DND-41 (cell line): Measurements from ENCODE around the gene OGG1.
"Not testable (repeated sequence)": the region's sequence is repeated elsewhere in the genome, so short reads cannot be mapped to it uniquely, and the experiment has no call there.

ENCODE experiments used
- ATAC-seq: fragments of 200-7000 bp; cut with Tn5 transposase; 3 replicates; pipeline ENCODE4 v1.9.1; 2021; ENCODE audit warnings: low read depth; ENCODE audit not compliant: insufficient read depth
- DNase-seq: peaks from one replicate; pipeline ENCODE4 v3.0.0-alpha.2; 2020
- H2AFZ ChIP-seq: 2 replicates; pipeline ENCODE4 v1.6.0; 2012; ENCODE audit warnings: low read depth, low read length
- H3K27ac ChIP-seq: 2 replicates; pipeline ENCODE4 v1.5.1; 2012; ENCODE audit warnings: low read length, inconsistent platforms
- H3K27me3 ChIP-seq: fragments of 200-600 bp; sonication (generic); 2 replicates; pipeline ENCODE4 v1.6.0; 2012; ENCODE audit warnings: low read length, mild to moderate bottlenecking, inconsistent platforms; ENCODE audit not compliant: insufficient read depth, poor library complexity
- H3K36me3 ChIP-seq: 2 replicates; pipeline ENCODE4 v1.5.1; 2012; ENCODE audit warnings: low read length, inconsistent platforms; ENCODE audit not compliant: insufficient read depth
- H3K4me1 ChIP-seq: 2 replicates; pipeline ENCODE4 v1.5.1; 2012; ENCODE audit warnings: mild to moderate bottlenecking, low read length; ENCODE audit not compliant: insufficient read depth
- H3K4me2 ChIP-seq: 2 replicates; pipeline ENCODE4 v1.6.0; 2012; ENCODE audit warnings: mild to moderate bottlenecking, moderate library complexity, low read length, inconsistent platforms; ENCODE audit not compliant: insufficient read depth
- H3K4me3 ChIP-seq, 2 experiments: fragments of 200-600 bp in 1 of 2; shearing (Covaris generic) in 1 of 2; 2 replicates each; pipeline ENCODE4 v1.5.1; 2012 to 2016; ENCODE audit warnings: inconsistent platforms in 2 of 2, low read length in 2 of 2, mild to moderate bottlenecking in 2 of 2, low read depth in 1 of 2, moderate library complexity in 1 of 2
- H3K79me2 ChIP-seq: 2 replicates; pipeline ENCODE4 v1.6.0; 2012; ENCODE audit warnings: low read length, inconsistent platforms; ENCODE audit not compliant: insufficient read depth
- H3K9ac ChIP-seq: 2 replicates; pipeline ENCODE4 v1.6.0; 2012; ENCODE audit warnings: low read depth, mild to moderate bottlenecking, inconsistent platforms, low read length, moderate library complexity
- H3K9me3 ChIP-seq: 2 replicates; pipeline ENCODE4 v1.5.1; 2012; ENCODE audit warnings: low read length, moderate library complexity, mild to moderate bottlenecking, inconsistent platforms; ENCODE audit not compliant: insufficient read depth, severe bottlenecking
- H4K20me1 ChIP-seq: 2 replicates; pipeline ENCODE4 v1.6.0; 2012; ENCODE audit warnings: low read length; ENCODE audit not compliant: insufficient read depth
- CTCF ChIP-seq: IDR thresholded peaks from 2 replicates; pipeline ENCODE4 v1.5.1; 2012; ENCODE audit warnings: borderline replicate concordance, low read length, moderate library complexity, mild to moderate bottlenecking; ENCODE audit not compliant: poor library complexity, severe bottlenecking; ENCODE audit errors: extremely low read depth
- EZH2 ChIP-seq: IDR thresholded peaks from 3 replicates; pipeline ENCODE4 v1.6.1; 2012; ENCODE audit warnings: borderline replicate concordance, low read depth, mild to moderate bottlenecking, moderate library complexity, low read length, inconsistent platforms; ENCODE audit not compliant: severe bottlenecking

OGG1 gene

GRCh38 chr3:9769012-9769411 is 19.3 kb downstream of the OGG1 start:
- Histone ChIP-seq H3K9ac (no peak overlapping the region), H3K9me3 (no peaks in the 10 kb centered on the region), H4K20me1 (0 out of 2 replicates have a peak, but pooled peaks cover 7% of the 10 kb centered on the region), H3K4me1 (no peaks in the 10 kb centered on the region), H3K79me2 (no peaks in the 10 kb centered on the region), H3K27me3 (no peaks in the 10 kb centered on the region), H3K27ac (no peak overlapping the region), H2AFZ (no peak overlapping the region), H3K4me2 (no peak overlapping the region), H3K36me3 (no peaks in the 10 kb centered on the region), H3K4me3 (no peak overlapping the region)
- TF ChIP-seq CTCF (no peak), EZH2 (no peak)
- DNase-seq (no peak), ATAC-seq (peak; percentile 11; the same call in 1 of the 3 replicates)

GRCh38 chr3:9769426-9770275 is 19.9 kb downstream of the OGG1 start, which contains the start of gene CAMK1:
CAMK1 (minus strand) TSS chr3:9769947; CDS start chr3:9767749, 2,198 bp downstream.
- Histone ChIP-seq H3K4me3 (no peak within 1 kb of the TSS), H3K4me2 (no peak within 1 kb of the TSS), H3K27ac (no peak within 1 kb of the TSS), H3K36me3 (no peaks in the 10 kb centered on the region), H3K9ac (no peak within 1 kb of the TSS), H4K20me1 (0 out of 2 replicates have a peak, but pooled peaks cover 7% of the 10 kb centered on the region), H3K79me2 (no peaks in the 10 kb centered on the region), H3K4me1 (no peaks in the 10 kb centered on the region), H3K27me3 (no peaks in the 10 kb centered on the region), H2AFZ (no peak within 1 kb of the TSS), H3K9me3 (no peaks in the 10 kb centered on the region)
- no peak for TF ChIP-seq CTCF
- TF ChIP-seq EZH2: no peak
- ATAC-seq (0 out of 3 replicates have a peak, but pooled peaks have one; percentile 5), DNase-seq (no peak)

GRCh38 chr3:9770276-9770812 is 20.6 kb downstream of the OGG1 start:
- H3K27me3 ChIP-seq: no peaks in the 10 kb centered on the region
- TF ChIP-seq CTCF (no peak), EZH2 (no peak)
- H3K4me3 ChIP-seq: no peak overlapping the region
- no peak overlapping the region for H3K4me2 ChIP-seq
- H3K4me1 ChIP-seq: no peaks in the 10 kb centered on the region
- H3K9ac ChIP-seq: no peak overlapping the region
- 0 out of 2 replicates have a peak, but pooled peaks cover 7% of the 10 kb centered on the region for H4K20me1 ChIP-seq
- no peak overlapping the region for H2AFZ ChIP-seq
- H3K36me3 ChIP-seq: no peaks in the 10 kb centered on the region
- H3K27ac ChIP-seq: no peak overlapping the region
- no peaks in the 10 kb centered on the region for H3K9me3 ChIP-seq
- DNase-seq: no peak
- H3K79me2 ChIP-seq: no peaks in the 10 kb centered on the region
- ATAC-seq: no peak

GRCh38 chr3:9771007-9771406 is 21.3 kb downstream of the OGG1 start:
- not testable (repeated sequence) for H4K20me1 ChIP-seq, DNase-seq, H2AFZ ChIP-seq, H3K27me3 ChIP-seq, H3K9ac ChIP-seq, H3K4me2 ChIP-seq, H3K9me3 ChIP-seq, ATAC-seq, H3K4me3 ChIP-seq, H3K79me2 ChIP-seq, H3K36me3 ChIP-seq, H3K4me1 ChIP-seq, H3K27ac ChIP-seq
